Measurements from ENCODE around the gene SPATA3.

The SPATA3 gene

DNA sequence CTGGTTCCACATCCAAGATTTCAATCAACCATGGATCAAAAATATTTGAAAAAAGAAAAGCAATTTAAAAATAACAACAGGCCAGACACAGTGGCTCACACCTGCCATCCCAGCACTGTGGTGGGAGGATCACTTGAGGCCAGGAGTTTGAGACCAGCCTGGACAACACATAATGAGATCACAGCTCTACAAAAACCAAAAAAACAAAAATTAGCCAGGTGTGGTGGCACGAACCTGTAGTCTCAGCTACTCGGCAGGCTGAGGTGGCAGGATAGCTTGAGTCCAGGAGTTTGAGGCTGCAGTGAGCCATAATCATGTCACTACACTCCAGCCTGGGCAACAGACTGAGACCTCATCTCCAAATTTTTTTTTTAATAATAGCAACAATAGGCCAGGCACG lies 13.4 kb upstream of the SPATA3 start:
- TF ChIP-seq, protein P1, sequence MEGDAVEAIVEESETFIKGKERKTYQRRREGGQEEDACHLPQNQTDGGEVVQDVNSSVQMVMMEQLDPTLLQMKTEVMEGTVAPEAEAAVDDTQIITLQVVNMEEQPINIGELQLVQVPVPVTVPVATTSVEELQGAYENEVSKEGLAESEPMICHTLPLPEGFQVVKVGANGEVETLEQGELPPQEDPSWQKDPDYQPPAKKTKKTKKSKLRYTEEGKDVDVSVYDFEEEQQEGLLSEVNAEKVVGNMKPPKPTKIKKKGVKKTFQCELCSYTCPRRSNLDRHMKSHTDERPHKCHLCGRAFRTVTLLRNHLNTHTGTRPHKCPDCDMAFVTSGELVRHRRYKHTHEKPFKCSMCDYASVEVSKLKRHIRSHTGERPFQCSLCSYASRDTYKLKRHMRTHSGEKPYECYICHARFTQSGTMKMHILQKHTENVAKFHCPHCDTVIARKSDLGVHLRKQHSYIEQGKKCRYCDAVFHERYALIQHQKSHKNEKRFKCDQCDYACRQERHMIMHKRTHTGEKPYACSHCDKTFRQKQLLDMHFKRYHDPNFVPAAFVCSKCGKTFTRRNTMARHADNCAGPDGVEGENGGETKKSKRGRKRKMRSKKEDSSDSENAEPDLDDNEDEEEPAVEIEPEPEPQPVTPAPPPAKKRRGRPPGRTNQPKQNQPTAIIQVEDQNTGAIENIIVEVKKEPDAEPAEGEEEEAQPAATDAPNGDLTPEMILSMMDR (IDR thresholded peaks at IDR 0.05): no peak

DNA sequence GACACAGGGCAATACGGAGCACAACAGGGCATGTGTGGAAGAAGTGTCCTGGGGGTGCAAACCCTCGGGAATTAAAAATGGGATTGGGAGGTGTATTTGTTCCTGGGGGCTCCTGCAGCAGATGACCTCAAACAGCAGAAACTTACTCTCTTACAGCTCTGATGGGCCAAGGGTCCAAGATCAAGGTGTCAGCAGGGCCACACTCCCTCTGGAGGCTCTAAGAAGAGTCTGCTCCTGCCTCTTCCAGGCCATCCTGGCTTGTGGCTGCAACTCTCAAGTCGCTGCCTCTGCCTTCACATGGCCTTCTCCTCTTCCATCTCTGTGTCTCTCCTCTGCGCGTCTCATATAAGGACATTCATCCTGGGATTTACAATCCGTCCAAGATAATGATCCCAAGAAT lies 12.4 kb upstream of the SPATA3 start:
- TF ChIP-seq, protein P1 (IDR thresholded peaks at IDR 0.05): no peak

DNA sequence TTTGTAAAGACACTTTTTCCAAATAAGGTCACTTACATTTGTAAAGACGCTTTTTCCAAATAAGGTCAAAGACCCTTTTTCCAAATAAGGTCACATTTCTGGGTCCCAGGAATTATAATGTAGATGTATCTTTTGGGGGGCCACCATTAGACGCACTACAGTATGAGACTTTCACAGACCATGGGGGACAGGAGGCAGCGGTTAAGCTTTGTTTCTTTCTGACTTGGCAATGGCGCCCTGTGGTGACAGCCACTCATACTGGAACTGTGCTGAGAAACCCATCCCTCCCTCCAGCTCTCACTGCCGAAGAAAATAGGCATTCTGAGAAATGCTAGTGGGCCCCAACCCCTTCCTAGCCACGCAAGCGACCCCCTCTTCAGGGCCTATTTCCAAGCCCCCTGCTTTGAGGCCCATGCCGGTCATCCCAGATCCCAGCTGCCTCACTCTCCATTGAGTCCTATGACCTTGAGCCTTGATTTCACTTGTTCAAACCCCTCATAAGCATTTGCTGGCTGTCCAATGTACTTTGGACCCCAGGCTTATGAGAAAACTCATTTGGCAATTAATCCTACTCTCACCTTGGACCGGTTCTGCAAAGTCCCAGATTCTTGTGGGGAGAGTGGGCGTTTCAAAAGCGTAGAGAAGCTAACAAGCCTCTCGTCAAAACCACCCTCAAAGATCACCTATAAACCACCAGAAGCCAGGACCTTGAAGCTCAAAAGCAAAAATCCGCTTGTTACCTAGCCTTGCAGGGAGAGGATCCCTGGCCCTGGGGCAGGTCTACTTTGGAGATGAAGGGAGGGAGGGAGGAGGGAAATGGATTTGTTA lies 11.3 kb upstream of the SPATA3 start:
- TF ChIP-seq, protein P1 (IDR thresholded peaks at IDR 0.05): no peak

DNA sequence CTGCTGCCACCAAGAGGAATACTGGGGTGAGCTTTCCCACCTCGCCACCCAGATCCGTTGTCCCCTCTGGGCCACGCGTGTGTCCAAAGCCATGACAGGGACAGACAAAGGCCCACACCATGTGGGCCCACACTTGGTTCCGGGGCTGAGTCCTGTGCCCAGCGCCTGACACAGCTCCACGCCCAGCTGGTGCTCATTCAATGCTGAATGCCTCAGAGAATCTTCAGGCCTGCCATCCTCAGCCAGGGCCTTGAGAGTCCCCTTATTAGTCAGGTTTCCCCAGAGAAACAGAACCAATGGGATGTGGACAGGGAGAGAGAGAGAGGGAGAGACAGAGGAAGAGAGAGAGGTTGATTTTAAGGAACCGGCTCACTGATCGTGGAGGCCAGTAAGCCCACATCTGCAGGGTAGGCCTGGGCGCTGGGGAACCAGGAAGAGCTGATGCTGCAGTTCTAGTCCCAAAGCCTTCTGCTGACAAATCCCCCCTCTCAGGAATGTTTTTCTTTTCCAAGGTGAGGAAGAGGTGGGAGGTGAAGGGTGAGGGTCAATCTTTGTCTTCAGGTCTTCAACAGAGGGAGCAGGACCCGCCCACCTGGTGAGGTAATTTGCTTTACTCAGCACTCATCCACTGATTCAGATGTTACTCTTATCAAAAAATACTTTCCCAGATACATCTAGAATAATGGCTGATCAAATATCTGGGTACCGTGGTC lies 10.2 kb upstream of the SPATA3 start:
- TF ChIP-seq, protein P1 (IDR thresholded peaks at IDR 0.05): no peak

DNA sequence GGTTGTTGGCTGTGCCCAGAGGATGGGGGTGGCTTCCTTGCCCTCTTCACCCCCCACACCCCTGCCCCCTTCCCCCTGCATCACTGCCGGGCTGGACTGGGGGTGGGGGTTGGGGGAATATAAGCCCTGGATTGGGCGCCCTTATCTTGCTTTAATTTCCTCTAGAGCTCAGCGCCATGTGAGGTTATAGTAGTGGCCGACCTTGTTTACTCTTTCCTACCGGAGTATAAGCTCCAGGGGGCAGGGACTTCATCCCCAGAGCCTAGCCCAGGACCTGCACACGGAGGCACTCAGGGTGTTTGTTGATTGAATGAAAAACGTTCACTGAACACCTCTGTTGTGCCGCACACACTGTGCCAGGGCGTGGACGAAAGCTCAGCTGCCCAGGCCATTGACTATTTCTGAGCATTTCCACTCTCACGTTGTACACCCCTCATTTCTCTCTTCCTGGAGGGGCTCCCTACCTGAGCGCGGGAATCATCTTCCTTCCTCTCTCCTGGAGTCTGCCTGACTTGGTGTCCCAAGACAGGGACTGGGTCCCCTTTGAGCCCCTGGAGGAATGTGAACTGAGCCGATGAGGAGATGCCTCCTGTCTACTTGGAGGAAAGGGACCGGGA lies 9.3 kb upstream of the SPATA3 start:
- TF ChIP-seq, protein P1 (IDR thresholded peaks at IDR 0.05): no peak

DNA sequence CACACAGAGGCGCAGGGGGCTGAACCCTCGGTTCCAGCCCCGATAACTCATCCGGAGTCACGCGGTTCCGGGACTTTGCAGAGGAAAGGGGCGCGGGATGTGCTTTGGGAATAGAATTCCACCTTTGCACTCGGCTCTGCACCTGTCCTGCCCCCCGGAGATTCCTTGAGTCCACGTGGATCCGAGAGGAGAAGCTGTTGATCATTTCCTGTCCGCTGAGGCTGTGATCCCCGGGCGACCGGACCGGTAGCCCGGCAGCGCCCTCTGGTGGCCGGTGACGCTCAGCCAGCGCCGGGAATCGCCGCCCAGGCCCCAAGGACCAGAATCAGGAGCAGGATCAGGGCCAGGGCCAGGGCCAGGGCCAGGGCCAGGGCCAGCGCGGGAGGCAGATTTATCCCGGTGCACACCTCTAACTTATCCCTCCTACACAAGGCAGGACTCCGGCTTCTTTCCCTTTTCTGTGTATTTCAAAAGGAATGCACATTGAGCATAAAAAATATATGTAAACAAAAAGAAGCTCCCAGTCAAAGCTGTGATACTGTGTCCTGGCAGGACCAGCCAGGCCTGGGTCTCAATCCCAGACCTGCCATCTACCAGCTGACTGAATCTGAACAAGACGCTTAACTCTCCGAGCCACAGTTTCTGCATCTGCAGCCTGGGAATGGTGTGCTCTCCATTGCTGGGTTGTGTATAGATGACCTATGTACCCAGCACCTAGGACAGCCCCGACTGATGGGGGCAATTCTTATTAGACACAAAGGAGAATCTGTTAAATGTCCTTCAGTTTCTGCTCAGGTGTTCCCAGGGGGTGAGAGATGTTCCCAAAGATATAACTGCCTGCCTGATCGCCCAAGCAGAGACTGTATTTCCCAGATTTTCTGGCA lies 8.5 kb upstream of the SPATA3 start:
- TF ChIP-seq, protein P1 (IDR thresholded peaks at IDR 0.05): peak; percentile 78

DNA sequence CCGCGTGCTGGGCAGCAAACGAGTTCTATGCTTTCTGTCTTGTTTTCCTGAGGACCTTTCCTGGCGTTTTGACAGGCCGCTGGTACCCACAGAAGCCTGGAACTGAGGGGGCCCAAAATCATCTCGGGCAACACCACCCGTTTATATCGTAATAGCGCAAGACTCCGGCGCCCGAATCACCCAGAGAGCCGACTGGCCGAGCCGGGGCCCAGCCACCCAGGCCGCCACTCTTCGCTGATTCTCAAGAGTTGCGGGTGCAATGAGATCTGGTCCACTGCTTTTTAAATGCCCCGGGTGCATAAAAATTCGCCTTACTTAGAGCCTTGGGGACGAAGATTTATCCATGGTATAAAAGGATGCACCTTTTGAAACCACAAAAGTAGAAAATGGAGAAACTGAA lies 6.2 kb upstream of the SPATA3 start:
- TF ChIP-seq, protein P1 (IDR thresholded peaks at IDR 0.05): no peak

Measured in LNCAP (cell line).